Mesendoderm (in vitro differentiated cells): ENCODE data around the gene SYNDIG1L.

Experiments
- DNase-seq: peaks from one replicate; pipeline ENCODE4 v3.0.0; 2013
- H2AK5ac ChIP-seq: 2 replicates; pipeline ENCODE4 v1.6.1; 2013; ENCODE audit warnings: low read length, inconsistent platforms
- H2BK120ac ChIP-seq: 2 replicates; pipeline ENCODE4 v1.6.1; 2013; ENCODE audit warnings: low read depth, mild to moderate bottlenecking, low read length, moderate library complexity, mixed read lengths
- H2BK15ac ChIP-seq: replicated peaks from 2 replicates; pipeline ENCODE4 v1.6.1; 2013; ENCODE audit warnings: low read depth, mild to moderate bottlenecking, moderate library complexity
- H2BK5ac ChIP-seq: 2 replicates; pipeline ENCODE4 v1.6.1; 2013; ENCODE audit warnings: low read length, inconsistent platforms
- H3K18ac ChIP-seq: 2 replicates; pipeline ENCODE4 v1.6.1; 2013; ENCODE audit warnings: mild to moderate bottlenecking, low read length, mixed read lengths
- H3K23ac ChIP-seq: one replicate; pipeline ENCODE4 v1.6.1; 2013; ENCODE audit warnings: low read length
- H3K27ac ChIP-seq: 2 replicates; pipeline ENCODE4 v1.5.1; 2013; ENCODE audit warnings: low read depth, mild to moderate bottlenecking, inconsistent platforms, low read length, moderate library complexity
- H3K27me3 ChIP-seq: 2 replicates; pipeline ENCODE4 v1.6.1; 2013; ENCODE audit warnings: low read length, control low read depth, mild to moderate bottlenecking, inconsistent platforms; ENCODE audit not compliant: insufficient read depth, poor library complexity
- H3K36me3 ChIP-seq: 2 replicates; pipeline ENCODE4 v1.6.1; 2013; ENCODE audit warnings: low read length, inconsistent platforms; ENCODE audit not compliant: control insufficient read depth, insufficient read depth
- H3K4ac ChIP-seq: one replicate; pipeline ENCODE4 v1.6.1; 2013; ENCODE audit warnings: low read depth, mild to moderate bottlenecking, low read length, moderate library complexity
- H3K4me1 ChIP-seq: 2 replicates; pipeline ENCODE4 v1.6.1; 2013; ENCODE audit warnings: low read depth, low read length, inconsistent platforms; ENCODE audit not compliant: control insufficient read depth
- H3K4me2 ChIP-seq: 2 replicates; pipeline ENCODE4 v1.6.1; 2013; ENCODE audit warnings: low read length
- H3K4me3 ChIP-seq: 2 replicates; pipeline ENCODE4 v1.5.1; 2013; ENCODE audit warnings: mild to moderate bottlenecking, low read length
- H3K56ac ChIP-seq: one replicate; pipeline ENCODE4 v1.6.1; 2013; ENCODE audit warnings: low read length
- H3K79me1 ChIP-seq: 2 replicates; pipeline ENCODE4 v1.6.1; 2013; ENCODE audit warnings: low read length, inconsistent platforms
- H3K79me2 ChIP-seq: 2 replicates; pipeline ENCODE4 v1.6.1; 2013; ENCODE audit warnings: mild to moderate bottlenecking, low read length; ENCODE audit not compliant: control insufficient read depth, insufficient read depth
- H3K9ac ChIP-seq: 2 replicates; pipeline ENCODE4 v1.6.1; 2013; ENCODE audit warnings: low read length, inconsistent platforms
- H4K5ac ChIP-seq: one replicate; pipeline ENCODE4 v1.6.1; 2013; ENCODE audit warnings: low read length
- H4K8ac ChIP-seq: one replicate; pipeline ENCODE4 v1.6.1; 2013; ENCODE audit warnings: low read depth, mild to moderate bottlenecking, control low read depth, low read length, moderate library complexity
- WGBS: extraction: QIAGEN DNeasy Blood & Tissue Kit; methylation state at CpG from one replicate; pipeline ENCODE4 v1.1.7; 2013; ENCODE audit warnings: low lambda C conversion rate, missing lambda C conversion rate; ENCODE audit not compliant: insufficient coverage; ENCODE audit errors: extremely low coverage; 5-methylcytosine and 5-hydroxymethylcytosine counted together

The SYNDIG1L gene

GRCh38 chr14:74442757-74443156, 16.7 kb upstream of the SYNDIG1L start:
- Histone ChIP-seq H4K5ac (no peak overlapping the region), H2BK5ac (peak overlapping the region; percentile 61), H2BK120ac (no peak overlapping the region), H3K9ac (no peak overlapping the region), H3K23ac (no peak overlapping the region), H3K18ac (peak overlapping the region; percentile 29), H3K27me3 (no peaks in the 10 kb centered on the region), H3K4me2 (no peak overlapping the region), H2BK15ac (no peak overlapping the region), H3K36me3 (no peaks in the 10 kb centered on the region), H3K79me1 (no peaks in the 10 kb centered on the region), H2AK5ac (no peak overlapping the region), H3K4me1 (peaks cover 8% of the 10 kb centered on the region), H3K79me2 (no peaks in the 10 kb centered on the region), H3K4ac (no peak overlapping the region), H4K8ac (no peak overlapping the region), H3K56ac (peak overlapping the region; percentile 77), H3K27ac (peak overlapping the region; percentile 79), H3K4me3 (no peak overlapping the region)
- DNase-seq: no peak

- Histone ChIP-seq H2AK5ac (no peak overlapping the region), H3K36me3 (no peaks in the 10 kb centered on the region), H3K4me2 (no peak overlapping the region), H4K5ac (no peak overlapping the region), H3K79me1 (no peaks in the 10 kb centered on the region), H3K4me1 (peaks cover 8% of the 10 kb centered on the region), H3K9ac (peak overlapping the region; percentile 15), H3K4ac (peak overlapping the region; percentile 37), H3K18ac (peak overlapping the region; percentile 94), H2BK15ac (peak overlapping the region; percentile 6), H3K23ac (no peak overlapping the region), H2BK5ac (no peak overlapping the region), H3K79me2 (no peaks in the 10 kb centered on the region), H3K4me3 (no peak overlapping the region), H2BK120ac (peak overlapping the region; percentile 76), H4K8ac (no peak overlapping the region), H3K56ac (peak overlapping the region; percentile 28), H3K27ac (peak overlapping the region; percentile 59), H3K27me3 (no peaks in the 10 kb centered on the region)
- no peak for DNase-seq
- WGBS: no CpG with 5 or more reads among the region's 3 CpGs
Measured at GRCh38 chr14:74441113-74441512, 15.1 kb upstream of the SYNDIG1L start.

GRCh38 chr14:74438351-74438915, 12.4 kb upstream of the SYNDIG1L start:
- H2BK120ac ChIP-seq: no peak overlapping the region
- no peak overlapping the region for H3K27ac ChIP-seq
- peaks cover 8% of the 10 kb centered on the region for H3K4me1 ChIP-seq
- H2BK15ac ChIP-seq: no peak overlapping the region
- no peak overlapping the region for H3K9ac ChIP-seq
- no peaks in the 10 kb centered on the region for H3K36me3 ChIP-seq
- peak; percentile 84 for DNase-seq
- H3K18ac ChIP-seq: no peak overlapping the region
- H3K23ac ChIP-seq: no peak overlapping the region
- H2AK5ac ChIP-seq: no peak overlapping the region
- no peak overlapping the region for H4K5ac ChIP-seq
- H3K27me3 ChIP-seq: no peaks in the 10 kb centered on the region
- no peak overlapping the region for H4K8ac ChIP-seq
- H3K4me3 ChIP-seq: no peak overlapping the region
- no peak overlapping the region for H3K4ac ChIP-seq
- H3K4me2 ChIP-seq: no peak overlapping the region
- H3K79me1 ChIP-seq: no peaks in the 10 kb centered on the region
- no CpG with 5 or more reads among the region's 3 CpGs for WGBS
- H2BK5ac ChIP-seq: no peak overlapping the region
- H3K79me2 ChIP-seq: no peaks in the 10 kb centered on the region
- H3K56ac ChIP-seq: no peak overlapping the region

GRCh38 chr14:74437496-74438053, 11.6 kb upstream of the SYNDIG1L start:
- H3K23ac ChIP-seq: no peak overlapping the region
- WGBS: no CpG with 5 or more reads among the region's 3 CpGs
- H3K79me2 ChIP-seq: no peaks in the 10 kb centered on the region
- H4K8ac ChIP-seq: no peak overlapping the region
- H2BK15ac ChIP-seq: no peak overlapping the region
- H3K18ac ChIP-seq: no peak overlapping the region
- peaks cover 2% of the 10 kb centered on the region for H3K4me1 ChIP-seq
- no peak overlapping the region for H3K4me2 ChIP-seq
- no peak overlapping the region for H4K5ac ChIP-seq
- H3K27me3 ChIP-seq: no peaks in the 10 kb centered on the region
- DNase-seq: peak; percentile 64
- H2BK5ac ChIP-seq: no peak overlapping the region
- H3K79me1 ChIP-seq: no peaks in the 10 kb centered on the region
- no peak overlapping the region for H2BK120ac ChIP-seq
- no peak overlapping the region for H3K4me3 ChIP-seq
- no peak overlapping the region for H2AK5ac ChIP-seq
- no peak overlapping the region for H3K27ac ChIP-seq
- H3K36me3 ChIP-seq: no peaks in the 10 kb centered on the region
- no peak overlapping the region for H3K9ac ChIP-seq
- no peak overlapping the region for H3K4ac ChIP-seq
- no peak overlapping the region for H3K56ac ChIP-seq

GRCh38 chr14:74434294-74434693, 8.3 kb upstream of the SYNDIG1L start:
- H3K79me1 ChIP-seq: no peaks in the 10 kb centered on the region
- no peaks in the 10 kb centered on the region for H3K79me2 ChIP-seq
- H3K36me3 ChIP-seq: no peaks in the 10 kb centered on the region
- no peaks in the 10 kb centered on the region for H3K27me3 ChIP-seq
- no peak overlapping the region for H3K56ac ChIP-seq
- H2BK120ac ChIP-seq: no peak overlapping the region
- no peak overlapping the region for H4K8ac ChIP-seq
- DNase-seq: no peak
- H2AK5ac ChIP-seq: no peak overlapping the region
- no peak overlapping the region for H3K4me3 ChIP-seq
- no peak overlapping the region for H3K18ac ChIP-seq
- no peak overlapping the region for H3K27ac ChIP-seq
- no peak overlapping the region for H3K4ac ChIP-seq
- H2BK15ac ChIP-seq: no peak overlapping the region
- no peak overlapping the region for H3K23ac ChIP-seq
- H3K4me2 ChIP-seq: no peak overlapping the region
- peaks cover 9% of the 10 kb centered on the region for H3K4me1 ChIP-seq
- WGBS: no CpG with 5 or more reads among the region's 2 CpGs
- no peak overlapping the region for H4K5ac ChIP-seq
- no peak overlapping the region for H3K9ac ChIP-seq
- H2BK5ac ChIP-seq: no peak overlapping the region

- H3K18ac ChIP-seq: peak overlapping the region; percentile 8
- H3K4me2 ChIP-seq: no peak overlapping the region
- H4K8ac ChIP-seq: no peak overlapping the region
- H3K79me1 ChIP-seq: no peaks in the 10 kb centered on the region
- no peak overlapping the region for H3K23ac ChIP-seq
- no peak overlapping the region for H2BK5ac ChIP-seq
- no peak overlapping the region for H3K4me3 ChIP-seq
- no peak overlapping the region for H3K4ac ChIP-seq
- peak overlapping the region; percentile 65 for H2AK5ac ChIP-seq
- peaks cover 13% of the 10 kb centered on the region for H3K4me1 ChIP-seq
- no peaks in the 10 kb centered on the region for H3K36me3 ChIP-seq
- no peak overlapping the region for H3K9ac ChIP-seq
- DNase-seq: no peak
- H2BK15ac ChIP-seq: no peak overlapping the region
- no peak overlapping the region for H2BK120ac ChIP-seq
- no peak overlapping the region for H3K27ac ChIP-seq
- no CpG with 5 or more reads among the region's 7 CpGs for WGBS
- H3K27me3 ChIP-seq: no peaks in the 10 kb centered on the region
- no peaks in the 10 kb centered on the region for H3K79me2 ChIP-seq
- peak overlapping the region; percentile 66 for H3K56ac ChIP-seq
- H4K5ac ChIP-seq: no peak overlapping the region
Measured at GRCh38 chr14:74429991-74430390, 4.0 kb upstream of the SYNDIG1L start.
